NCI-H2107 treated with DMSO at 0.1 percent for 48 hours (cell line): ENCODE measurements around the gene PGBD1.
A peak's percentile ranks its signal among the peaks of the same experiment; 100 is the strongest.

Source experiments
- DNase-seq: peaks from one replicate; lab custom pipeline; 2025; ENCODE audit not compliant: unreplicated experiment; lab: John Stamatoyannopoulos, UW

PGBD1 gene, protein sequence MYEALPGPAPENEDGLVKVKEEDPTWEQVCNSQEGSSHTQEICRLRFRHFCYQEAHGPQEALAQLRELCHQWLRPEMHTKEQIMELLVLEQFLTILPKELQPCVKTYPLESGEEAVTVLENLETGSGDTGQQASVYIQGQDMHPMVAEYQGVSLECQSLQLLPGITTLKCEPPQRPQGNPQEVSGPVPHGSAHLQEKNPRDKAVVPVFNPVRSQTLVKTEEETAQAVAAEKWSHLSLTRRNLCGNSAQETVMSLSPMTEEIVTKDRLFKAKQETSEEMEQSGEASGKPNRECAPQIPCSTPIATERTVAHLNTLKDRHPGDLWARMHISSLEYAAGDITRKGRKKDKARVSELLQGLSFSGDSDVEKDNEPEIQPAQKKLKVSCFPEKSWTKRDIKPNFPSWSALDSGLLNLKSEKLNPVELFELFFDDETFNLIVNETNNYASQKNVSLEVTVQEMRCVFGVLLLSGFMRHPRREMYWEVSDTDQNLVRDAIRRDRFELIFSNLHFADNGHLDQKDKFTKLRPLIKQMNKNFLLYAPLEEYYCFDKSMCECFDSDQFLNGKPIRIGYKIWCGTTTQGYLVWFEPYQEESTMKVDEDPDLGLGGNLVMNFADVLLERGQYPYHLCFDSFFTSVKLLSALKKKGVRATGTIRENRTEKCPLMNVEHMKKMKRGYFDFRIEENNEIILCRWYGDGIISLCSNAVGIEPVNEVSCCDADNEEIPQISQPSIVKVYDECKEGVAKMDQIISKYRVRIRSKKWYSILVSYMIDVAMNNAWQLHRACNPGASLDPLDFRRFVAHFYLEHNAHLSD

GRCh38 chr6:28281288-28282064 lies at the start of gene PGBD1:
Gene PGBD1, plus strand, starts transcription at chr6:28281572. Its CDS starts 2,242 bp downstream, at chr6:28283814.
- DNase-seq = peak; percentile 17

GRCh38 chr6:28232785-28233184 lies 48.6 kb upstream of the PGBD1 start:
- DNase-seq = no peak

GRCh38 chr6:28235912-28236452 lies 45.4 kb upstream of the PGBD1 start:
- DNase-seq = no peak

GRCh38 chr6:28239636-28240035 lies 41.7 kb upstream of the PGBD1 start:
- no peak for DNase-seq

GRCh38 chr6:28240471-28240870 lies 40.9 kb upstream of the PGBD1 start:
- no peak for DNase-seq

DNA sequence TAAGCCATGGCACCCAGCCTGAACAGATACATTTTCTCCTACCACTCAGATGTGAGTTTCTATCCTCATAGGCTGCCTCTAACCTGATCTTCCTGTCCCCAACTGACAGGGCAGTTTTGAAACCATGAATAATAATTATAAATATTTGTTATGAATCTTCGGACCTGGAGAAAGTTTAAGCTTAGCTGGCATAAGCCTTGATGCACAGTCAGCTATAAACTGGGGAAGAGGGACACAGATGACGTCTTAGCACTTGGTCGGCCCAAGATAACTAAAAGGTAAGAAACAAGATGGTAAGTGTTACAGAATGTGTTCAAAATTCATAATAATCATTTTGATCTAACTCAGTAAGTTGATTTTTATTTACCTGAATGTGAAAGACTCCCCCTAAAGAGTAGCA lies 37.4 kb upstream of the PGBD1 start:
- DNase-seq = no peak

GRCh38 chr6:28245206-28245941 lies 36.0 kb upstream of the PGBD1 start:
- DNase-seq = no peak

- no peak for DNase-seq
These were observed 32.5 kb upstream of the PGBD1 start for GRCh38 chr6:28248916-28249315.

GRCh38 chr6:28250747-28251146 lies 30.6 kb upstream of the PGBD1 start:
- no peak for DNase-seq

- DNase-seq = no peak
These were observed 29.7 kb upstream of the PGBD1 start for GRCh38 chr6:28251661-28252008.

DNA sequence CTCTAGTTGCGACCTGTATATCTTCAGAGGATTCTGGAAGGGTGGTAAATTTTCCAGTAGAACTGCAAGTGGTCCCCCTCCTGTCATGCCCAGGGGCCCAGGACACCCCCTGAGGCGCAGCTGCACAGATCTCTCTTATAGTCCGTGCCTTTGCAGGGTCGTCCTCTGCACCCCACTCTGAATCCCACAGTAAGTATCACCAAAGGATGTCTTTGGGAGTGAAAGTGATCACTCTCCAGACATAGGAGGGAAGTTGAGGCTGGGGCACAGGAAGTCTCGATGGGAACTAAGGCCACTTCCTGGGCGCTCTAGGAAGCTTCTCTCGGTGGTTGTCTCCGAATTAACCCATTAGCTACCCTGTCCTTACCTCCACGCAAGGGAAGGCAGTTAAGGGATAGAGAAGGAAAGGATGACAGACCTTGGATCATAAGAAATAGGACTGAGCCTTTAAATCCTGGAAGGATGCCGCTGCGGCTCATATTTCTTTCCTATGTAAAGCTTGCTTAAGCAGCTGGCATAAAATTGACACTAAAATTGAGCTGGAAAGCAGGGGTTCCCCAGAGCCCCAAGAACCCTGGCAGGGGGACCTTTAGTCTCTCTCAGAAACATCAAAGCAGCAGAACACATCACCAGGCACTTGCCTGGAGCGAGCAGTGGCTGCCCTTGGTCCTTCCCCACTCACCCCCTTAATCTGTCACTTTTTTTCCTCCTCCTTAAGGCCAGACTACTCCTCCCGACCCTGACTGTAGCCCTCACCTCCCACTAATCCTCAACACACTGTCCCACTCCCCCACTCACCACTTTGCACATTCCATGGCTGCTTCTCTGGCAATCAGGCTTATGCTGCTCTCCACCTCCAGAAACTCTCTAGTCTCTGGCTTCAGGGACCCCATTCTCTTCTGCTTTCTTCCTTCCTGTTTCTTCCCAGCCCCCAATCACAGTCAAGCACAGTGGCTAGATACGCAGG lies 29.1 kb upstream of the PGBD1 start, which contains the start of gene ZKSCAN4:
Gene ZKSCAN4 (minus strand): TSS at position 261 of the 967 bp plus-strand sequence. CDS start 289 bp downstream, outside the sequence.
- DNase-seq = peak; percentile 51

GRCh38 chr6:28254121-28254519 lies 27.3 kb upstream of the PGBD1 start:
- no peak for DNase-seq

DNA sequence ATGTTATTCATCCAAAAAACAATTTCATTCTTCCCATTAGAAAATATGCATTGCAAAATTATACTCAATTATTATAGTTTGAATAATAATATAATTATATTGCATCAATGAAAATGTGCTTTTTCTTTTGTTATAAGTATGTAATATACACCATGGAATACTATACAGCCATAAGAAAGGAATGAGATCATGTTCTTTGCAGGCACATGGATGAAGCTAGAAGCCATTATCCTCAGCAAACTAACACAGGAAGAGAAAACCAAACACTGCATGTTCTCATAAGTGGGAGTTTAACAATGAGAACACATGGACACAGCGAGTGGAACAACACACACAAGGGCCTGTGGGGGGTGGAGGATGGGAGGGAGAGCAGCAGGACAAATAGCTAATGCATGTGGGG lies 24.3 kb upstream of the PGBD1 start:
- no peak for DNase-seq

DNA sequence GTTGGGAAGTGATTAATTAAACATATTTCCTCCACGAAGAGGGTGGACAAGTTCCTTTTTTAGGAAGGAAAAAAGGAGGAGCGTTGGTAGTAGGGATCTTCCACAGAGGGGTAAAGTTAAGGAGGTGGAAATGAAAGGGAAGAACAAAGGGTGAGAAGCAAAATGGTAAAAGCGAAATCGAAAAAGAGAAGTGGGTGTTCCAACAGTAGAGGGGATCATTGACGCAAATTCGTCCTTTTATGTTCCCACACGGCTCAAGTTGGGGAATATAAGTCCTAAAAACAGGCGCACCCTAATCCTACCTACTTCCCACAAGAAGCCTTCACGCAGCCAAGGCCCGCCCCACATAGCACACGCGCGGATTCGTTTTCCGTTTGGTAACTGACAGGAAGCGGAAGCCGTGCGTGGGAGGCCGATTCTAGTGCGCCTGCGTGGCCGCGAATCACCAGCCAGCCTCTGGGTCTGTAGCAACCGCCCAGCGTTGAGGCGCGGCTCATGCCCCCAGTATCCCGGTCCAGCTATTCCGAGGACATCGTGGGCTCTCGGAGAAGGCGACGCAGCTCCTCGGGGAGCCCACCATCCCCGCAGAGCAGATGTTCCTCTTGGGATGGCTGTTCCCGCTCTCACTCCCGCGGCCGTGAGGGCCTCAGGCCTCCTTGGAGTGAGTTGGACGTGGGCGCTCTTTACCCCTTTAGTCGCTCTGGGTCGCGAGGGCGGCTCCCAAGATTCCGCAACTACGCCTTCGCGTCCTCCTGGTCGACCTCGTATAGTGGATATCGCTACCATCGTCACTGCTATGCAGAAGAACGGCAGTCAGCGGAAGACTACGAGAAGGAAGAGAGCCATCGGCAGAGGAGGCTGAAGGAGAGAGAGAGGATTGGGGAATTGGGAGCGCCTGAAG lies 22.2 kb upstream of the PGBD1 start, which contains the start of gene NKAPL:
Gene NKAPL (plus strand): TSS at position 421 of the 901 bp plus-strand sequence. CDS start 75 bp downstream, at position 496.
- DNase-seq = no peak

GRCh38 chr6:28263922-28264321 lies 17.4 kb upstream of the PGBD1 start:
- DNase-seq = no peak

GRCh38 chr6:28264834-28265401 lies 16.5 kb upstream of the PGBD1 start:
- DNase-seq = no peak

- DNase-seq = no peak
These were observed 14.8 kb upstream of the PGBD1 start for GRCh38 chr6:28266563-28266961.
